Stimulated activated CD8-positive, alpha-beta memory T cell treated with anti-CD3 and anti-CD28 coated beads, Interleukin-2, amount 100 ng/mL, for 1 hour (primary cell): ENCODE data around the gene CAMK2B.

Source experiments
- DNase-seq, 2 donors: peaks; one replicate each; pipeline ENCODE4 v3.0.0-alpha.2; 2020; ENCODE audit warnings: low read depth in 2 of 2

The CAMK2B gene

GRCh38 chr7:44329888-44330287, 4.5 kb upstream of the CAMK2B start:
- no peak for DNase-seq

GRCh38 chr7:44329081-44329480, 3.7 kb upstream of the CAMK2B start:
- no peak for DNase-seq

GRCh38 chr7:44327981-44328380, 2.6 kb upstream of the CAMK2B start:
- no peak for DNase-seq

- no peak for DNase-seq
Measured at GRCh38 chr7:44326261-44327125, 1.1 kb upstream of the CAMK2B start.

- no peak for DNase-seq
Measured at GRCh38 chr7:44325811-44326241, 432 bp upstream of the CAMK2B start.

GRCh38 chr7:44324481-44325200, 753 bp downstream of the CAMK2B start:
- DNase-seq = no peak

GRCh38 chr7:44324204-44324480, 1.3 kb downstream of the CAMK2B start:
- DNase-seq = no peak

- DNase-seq = no peak
Measured at GRCh38 chr7:44323381-44324203, 1.8 kb downstream of the CAMK2B start.

- DNase-seq = no peak
Measured at GRCh38 chr7:44322631-44323363, 2.6 kb downstream of the CAMK2B start.

GRCh38 chr7:44321796-44322195, 3.6 kb downstream of the CAMK2B start:
- DNase-seq = no peak

GRCh38 chr7:44320794-44321371, 4.5 kb downstream of the CAMK2B start:
- DNase-seq = no peak

- no peak for DNase-seq
Measured at GRCh38 chr7:44320141-44320540, 5.3 kb downstream of the CAMK2B start.

- DNase-seq = no peak
Measured at GRCh38 chr7:44318332-44318731, 7.1 kb downstream of the CAMK2B start.

- DNase-seq = no peak
Measured at GRCh38 chr7:44315301-44315903, 10.0 kb downstream of the CAMK2B start.

- no peak for DNase-seq
Measured at GRCh38 chr7:44313621-44314031, 11.8 kb downstream of the CAMK2B start.

GRCh38 chr7:44313016-44313415, 12.4 kb downstream of the CAMK2B start:
- DNase-seq = no peak

- no peak for DNase-seq
Measured at GRCh38 chr7:44311561-44312495, 13.6 kb downstream of the CAMK2B start.

GRCh38 chr7:44310221-44310848, 15.1 kb downstream of the CAMK2B start:
- no peak for DNase-seq
